GM19238 (cell line): Measurements from ENCODE around the gene RAP1GAP2.

Source experiments
- DNase-seq: peaks from one replicate; pipeline ENCODE4 v3.0.0; 2011; ENCODE audit warnings: low spot score; ENCODE audit not compliant: insufficient read length

Gene RAP1GAP2

GRCh38 chr17:2909846-2910234 lies 113.6 kb downstream of the RAP1GAP2 start:
- no peak for DNase-seq

- DNase-seq = no peak
Measured at GRCh38 chr17:2911035-2911754, 115.0 kb downstream of the RAP1GAP2 start.

- DNase-seq = no peak
Measured at GRCh38 chr17:2911755-2912111, 115.5 kb downstream of the RAP1GAP2 start.

GRCh38 chr17:2912754-2913153 lies 116.5 kb downstream of the RAP1GAP2 start:
- DNase-seq = no peak

- DNase-seq = no peak
Measured at GRCh38 chr17:2916461-2916860, 120.2 kb downstream of the RAP1GAP2 start.

GRCh38 chr17:2921443-2921842 lies 125.2 kb downstream of the RAP1GAP2 start:
- DNase-seq = no peak

- no peak for DNase-seq
Measured at GRCh38 chr17:2924211-2924610, 128.0 kb downstream of the RAP1GAP2 start.

GRCh38 chr17:2925011-2925410 lies 128.8 kb downstream of the RAP1GAP2 start:
- DNase-seq = no peak

GRCh38 chr17:2926019-2926650 lies 129.9 kb downstream of the RAP1GAP2 start:
- DNase-seq = no peak

- no peak for DNase-seq
Measured at GRCh38 chr17:2928294-2928890, 132.2 kb downstream of the RAP1GAP2 start.

GRCh38 chr17:2929881-2930533 lies 133.8 kb downstream of the RAP1GAP2 start:
- peak; percentile 49 for DNase-seq

GRCh38 chr17:2931876-2932275 lies 135.6 kb downstream of the RAP1GAP2 start:
- DNase-seq = no peak

- DNase-seq = no peak
Measured at GRCh38 chr17:2932946-2933345, 136.7 kb downstream of the RAP1GAP2 start.

- no peak for DNase-seq
Measured at GRCh38 chr17:2933606-2934005, 137.4 kb downstream of the RAP1GAP2 start.

- no peak for DNase-seq
Measured at GRCh38 chr17:2935632-2936031, 139.4 kb downstream of the RAP1GAP2 start.

- no peak for DNase-seq
Measured at GRCh38 chr17:2936351-2936750, 140.1 kb downstream of the RAP1GAP2 start.

- no peak for DNase-seq
Measured at GRCh38 chr17:2936771-2937321, 140.6 kb downstream of the RAP1GAP2 start.

GRCh38 chr17:2937331-2938003 lies 141.2 kb downstream of the RAP1GAP2 start:
- DNase-seq = no peak

GRCh38 chr17:2939714-2940351 lies 143.6 kb downstream of the RAP1GAP2 start:
- no peak for DNase-seq

- no peak for DNase-seq
Measured at GRCh38 chr17:2940352-2940751, 144.1 kb downstream of the RAP1GAP2 start.

GRCh38 chr17:2943981-2944380 lies 147.7 kb downstream of the RAP1GAP2 start:
- no peak for DNase-seq
